Measurements from ENCODE around the gene EIF3M.

EIF3M gene

DNA sequence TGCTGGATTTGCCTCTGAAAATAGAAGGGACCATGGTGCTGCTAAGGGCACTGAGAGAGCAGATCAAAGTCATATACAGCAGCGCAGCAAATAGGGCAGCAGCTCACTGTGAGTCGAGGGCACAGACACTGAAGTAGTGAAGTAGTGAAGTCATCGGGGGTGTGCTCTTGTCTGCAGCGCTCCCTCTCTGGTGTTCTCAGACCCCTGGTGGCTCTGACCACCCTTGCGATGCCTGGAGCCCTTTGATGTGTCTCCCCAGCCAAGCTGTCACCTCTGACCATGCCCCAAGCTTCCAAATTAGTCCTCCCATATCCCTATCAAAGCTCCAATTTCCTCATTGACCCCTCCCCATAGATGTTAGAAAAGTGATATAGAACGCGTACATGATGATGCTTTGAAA lies 27.7 kb upstream of the EIF3M start:
- H3K27ac ChIP-seq, result no peak overlapping the region
- TF ChIP-seq CTCF (IDR thresholded peaks at IDR 0.05), result no peak
- H3K4me1 ChIP-seq (ENCODE audit: control insufficient read depth in 1 of 2, insufficient read depth in 1 of 2, low read depth in 1 of 2, low read length in 1 of 2), result no peaks in the 10 kb centered on the region
- H3K36me3 ChIP-seq, result no peaks in the 10 kb centered on the region
- H3K4me3 ChIP-seq (ENCODE audit: low read depth in 1 of 2, low read length in 1 of 2), result no peak overlapping the region
- no peaks in the 10 kb centered on the region for H3K27me3 ChIP-seq
- no peaks in the 10 kb centered on the region for H3K9me3 ChIP-seq

DNA sequence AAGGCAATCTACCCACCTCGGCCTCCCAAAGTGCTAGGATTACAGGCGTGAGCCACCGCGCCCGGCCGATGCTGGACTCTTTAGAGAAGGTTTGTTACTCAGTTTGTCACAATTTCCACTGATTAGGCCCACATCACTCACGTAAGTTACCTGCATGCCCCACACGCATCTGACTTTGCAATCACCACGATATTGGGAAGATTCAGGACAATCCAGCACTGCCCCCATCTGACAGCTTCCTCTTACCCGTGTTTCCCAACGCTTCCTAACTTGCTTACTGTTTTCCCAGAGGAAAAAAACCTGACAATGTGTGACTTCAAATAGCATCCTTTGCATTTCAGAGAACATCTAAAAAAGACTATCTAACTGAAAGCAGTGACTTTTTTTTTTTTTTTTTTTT lies 21.8 kb upstream of the EIF3M start:
- TF ChIP-seq CTCF (IDR thresholded peaks at IDR 0.05), result no peak
- Histone ChIP-seq H3K4me1 (ENCODE audit: control insufficient read depth in 1 of 2, insufficient read depth in 1 of 2, low read depth in 1 of 2, low read length in 1 of 2) (no peaks in the 10 kb centered on the region), H3K36me3 (no peaks in the 10 kb centered on the region), H3K9me3 (no peaks in the 10 kb centered on the region), H3K4me3 (ENCODE audit: low read depth in 1 of 2, low read length in 1 of 2) (no peak overlapping the region), H3K27ac (no peak overlapping the region), H3K27me3 (no peaks in the 10 kb centered on the region)

- Histone ChIP-seq H3K4me1 (ENCODE audit: control insufficient read depth in 1 of 2, insufficient read depth in 1 of 2, low read depth in 1 of 2, low read length in 1 of 2) (no peaks in the 10 kb centered on the region), H3K27ac (no peak overlapping the region), H3K27me3 (no peaks in the 10 kb centered on the region), H3K9me3 (no peaks in the 10 kb centered on the region), H3K36me3 (no peaks in the 10 kb centered on the region), H3K4me3 (ENCODE audit: low read depth in 1 of 2, low read length in 1 of 2) (no peak overlapping the region)
- TF ChIP-seq CTCF (IDR thresholded peaks at IDR 0.05), result no peak
Measured at GRCh38 chr11:32562839-32563599, 20.6 kb upstream of the EIF3M start.

DNA sequence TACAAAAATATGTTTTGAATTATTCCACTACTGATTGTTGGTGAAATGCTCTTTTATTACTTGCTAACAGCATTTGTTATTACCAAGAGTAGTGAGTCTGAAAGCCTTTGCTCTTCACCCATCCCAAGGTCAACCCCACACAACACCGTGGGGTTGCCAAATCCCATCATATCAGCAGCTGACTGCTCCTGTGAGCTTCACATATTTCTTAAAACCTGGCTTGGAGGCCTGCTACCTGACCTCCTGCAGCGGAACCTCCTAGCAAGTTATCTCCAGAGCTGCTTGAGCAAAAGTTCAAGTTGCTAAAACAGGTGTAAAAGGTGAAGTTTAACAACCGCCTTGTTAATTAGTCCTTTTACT lies 20.1 kb upstream of the EIF3M start:
- H3K27me3 ChIP-seq, result no peaks in the 10 kb centered on the region
- H3K9me3 ChIP-seq, result no peaks in the 10 kb centered on the region
- no peaks in the 10 kb centered on the region for H3K4me1 ChIP-seq (ENCODE audit: control insufficient read depth in 1 of 2, insufficient read depth in 1 of 2, low read depth in 1 of 2, low read length in 1 of 2)
- H3K27ac ChIP-seq, result no peak overlapping the region
- no peak overlapping the region for H3K4me3 ChIP-seq (ENCODE audit: low read depth in 1 of 2, low read length in 1 of 2)
- no peak for TF ChIP-seq CTCF (IDR thresholded peaks at IDR 0.05)
- no peaks in the 10 kb centered on the region for H3K36me3 ChIP-seq

DNA sequence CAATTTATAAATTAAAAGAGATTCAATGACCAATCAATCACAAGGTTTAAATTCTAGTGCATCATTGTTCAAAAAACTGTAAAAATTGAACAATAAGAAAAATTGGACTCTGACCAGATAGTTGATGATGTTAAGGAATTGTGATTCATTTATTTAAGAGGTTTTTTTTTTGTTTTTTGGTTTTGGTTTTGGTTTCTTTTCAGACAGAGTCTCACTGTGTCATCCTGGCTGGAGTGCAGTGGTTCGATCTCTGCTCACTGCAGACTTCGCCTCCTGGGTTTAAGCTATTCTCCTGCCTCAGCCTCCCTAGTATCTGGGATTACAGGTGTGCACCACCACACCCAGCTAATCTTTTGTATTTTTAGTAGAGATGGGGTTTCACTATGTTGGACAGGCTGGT lies 17.1 kb upstream of the EIF3M start:
- no peak for TF ChIP-seq CTCF (IDR thresholded peaks at IDR 0.05)
- Histone ChIP-seq H3K36me3 (no peaks in the 10 kb centered on the region), H3K9me3 (no peaks in the 10 kb centered on the region), H3K27ac (no peak overlapping the region), H3K4me1 (ENCODE audit: control insufficient read depth in 1 of 2, insufficient read depth in 1 of 2, low read depth in 1 of 2, low read length in 1 of 2) (no peaks in the 10 kb centered on the region), H3K27me3 (no peaks in the 10 kb centered on the region), H3K4me3 (ENCODE audit: low read depth in 1 of 2, low read length in 1 of 2) (no peak overlapping the region)

Data from neutrophil (primary cell).